HepG2 (cell line): ENCODE results near the gene PLCB1. TPM values are rescaled to one million over a fixed set of nuclear protein-coding genes. Genes with fewer than 3 reads are reported as not detected.

ENCODE experiments used
- AHR ChIP-seq: IDR thresholded peaks from 2 replicates; pipeline ENCODE4 v1.6.1; 2018; ENCODE audit warnings: missing genetic modification reagents, missing compliant biosample characterization
- ARHGAP35 ChIP-seq: sonication (generic); formaldehyde crosslinking; IDR thresholded peaks from 2 replicates; pipeline ENCODE4 v1.9.0; 2022; ENCODE audit warnings: mild to moderate bottlenecking, inconsistent platforms, moderate library complexity, missing genetic modification reagents, borderline replicate concordance
- ETS1 ChIP-seq: sonication (generic); formaldehyde crosslinking; IDR thresholded peaks from 2 replicates; pipeline ENCODE4 v1.4.0; 2020; ENCODE audit warnings: missing genetic modification reagents
- FIP1L1 ChIP-seq: fragments of 200-400 bp; formaldehyde crosslinking; IDR thresholded peaks from 2 replicates; pipeline ENCODE4 v1.6.1; 2018; ENCODE audit warnings: low read depth, mild to moderate bottlenecking, low read length, moderate library complexity, borderline replicate concordance; ENCODE audit not compliant: insufficient read depth
- FOXO4 ChIP-seq: sonication (generic); formaldehyde crosslinking; conservative IDR thresholded peaks from 2 replicates; pipeline ENCODE4 v1.8.1; 2023; ENCODE audit warnings: missing genetic modification reagents
- GATAD2A ChIP-seq: IDR thresholded peaks from 2 replicates; pipeline ENCODE4 v1.6.1; 2016
- HNRNPH1 ChIP-seq: fragments of 200-400 bp; formaldehyde crosslinking; optimal IDR thresholded peaks from 2 replicates; pipeline ENCODE3; 2017; ENCODE audit warnings: mild to moderate bottlenecking, low read depth, low read length
- KDM5B ChIP-seq: sonication (generic); formaldehyde crosslinking; IDR thresholded peaks from 2 replicates; pipeline ENCODE4 v1.4.0; 2020; ENCODE audit warnings: missing genetic modification reagents, mild to moderate bottlenecking, borderline replicate concordance
- RBFOX2 ChIP-seq: fragments of 200-400 bp; formaldehyde crosslinking; IDR thresholded peaks from 2 replicates; pipeline ENCODE4 v1.6.1; 2017; ENCODE audit warnings: low read depth, mild to moderate bottlenecking, low read length
- RFX5 ChIP-seq: IDR thresholded peaks from 2 replicates; pipeline ENCODE4 v1.6.1; 2011; ENCODE audit warnings: low read depth, low read length, improper control_type of control experiment
- SMARCE1 ChIP-seq: fragments of 450-650 bp; IDR thresholded peaks from 2 replicates; pipeline ENCODE4 v1.6.1; 2017; ENCODE audit warnings: borderline replicate concordance
- SNAPC5 ChIP-seq: sonication (generic); formaldehyde crosslinking; IDR thresholded peaks from 2 replicates; pipeline ENCODE4 v1.8.1; 2023; ENCODE audit warnings: mild to moderate bottlenecking, missing genetic modification reagents, borderline replicate concordance
- TSC22D2 ChIP-seq: sonication (generic); formaldehyde crosslinking; IDR thresholded peaks from 2 replicates; pipeline ENCODE4 v1.5.1; 2020; ENCODE audit warnings: missing genetic modification reagents, mild to moderate bottlenecking, borderline replicate concordance
- ZFP36L1 ChIP-seq: sonication (generic); formaldehyde crosslinking; IDR thresholded peaks from 2 replicates; pipeline ENCODE4 v1.8.0; 2022; ENCODE audit warnings: mild to moderate bottlenecking, missing genetic modification reagents, moderate library complexity
- ZHX2 ChIP-seq, 2 experiments: sonication (generic) in 1 of 2; formaldehyde crosslinking in 1 of 2; IDR thresholded peaks; 2 replicates each; pipeline versions ENCODE4 v1.6.1 to v1.9.0; 2014 to 2022; ENCODE audit warnings: antibody characterized with exemption in 1 of 2, borderline replicate concordance in 1 of 2, inconsistent platforms in 1 of 2, low read depth in 1 of 2, missing genetic modification reagents in 1 of 2
- ZNF33A ChIP-seq: sonication (generic); formaldehyde crosslinking; IDR thresholded peaks from 2 replicates; pipeline ENCODE4 v1.5.1; 2020; ENCODE audit warnings: missing genetic modification reagents, mild to moderate bottlenecking, moderate library complexity, borderline replicate concordance
- ZNF512 ChIP-seq: sonication (generic); formaldehyde crosslinking; IDR thresholded peaks from 2 replicates; pipeline ENCODE4 v1.4.0; 2020; ENCODE audit warnings: mild to moderate bottlenecking, missing genetic modification reagents
- ZNF83 ChIP-seq: sonication (generic); formaldehyde crosslinking; IDR thresholded peaks from 2 replicates; pipeline ENCODE4 v1.4.0; 2020; ENCODE audit warnings: missing genetic modification reagents, mild to moderate bottlenecking, borderline replicate concordance
- polyA plus RNA-seq, 8 experiments: library from polyadenylated mRNA; depleted of rRNA in 3 of 8; stranded (reverse) in 7 of 8; unstranded in 1 of 8; fragments of >200 nt; fragmentation: Illumina TruSeq in 4 of 8; extraction: Trizol in 4 of 8; gene quantifications; 2 replicates each; pipeline versions ENCODE4 v1.2.1 to v1.2.3, GENCODE V29; 2011 to 2016; ENCODE audit warnings: low read depth in 4 of 8, missing spikeins in 1 of 8, mixed read lengths in 1 of 8; ENCODE audit not compliant: insufficient read depth in 1 of 8
- total RNA-seq, 5 experiments: library from RNA; depleted of rRNA; stranded (reverse); fragments of >200 nt; fragmentation: Illumina TruSeq; extraction: Trizol; gene quantifications; 2 replicates each; pipeline ENCODE4 v1.2.3, GENCODE V29; 2016; ENCODE audit warnings: low read depth in 1 of 5

The PLCB1 gene
- total and polyA plus RNA-seq, 2 of the 13 experiments (the other 11 are each of a cell fraction or from before 2014, with no cell fraction given) = 42.4 to 55.9 TPM

- TF ChIP-seq ZNF33A (CRISPR knock-in tag) (no peak), RBFOX2 (no peak), ETS1 (CRISPR knock-in tag) (no peak), FOXO4 (CRISPR knock-in tag) (no peak), SNAPC5 (CRISPR knock-in tag) (peak; percentile 25; the same call in 1 of the 2 replicates), SMARCE1 (no peak), FIP1L1 (no peak), TSC22D2 (CRISPR knock-in tag) (peak; percentile 49; the same call in 1 of the 2 replicates), ARHGAP35 (no peak), AHR (CRISPR knock-in tag) (no peak), GATAD2A (CRISPR knock-in tag) (peak; percentile 99), ZNF83 (CRISPR knock-in tag) (no peak), ZFP36L1 (CRISPR knock-in tag) (peak; percentile 72; the same call in 1 of the 2 replicates), RFX5 (no peak), KDM5B (no peak), ZNF512 (CRISPR knock-in tag) (no peak), HNRNPH1 (no peak), ZHX2 (IDR thresholded peaks at IDR 0.05; ENCODE audit: low read depth) (no peak), ZHX2 (CRISPR knock-in tag; IDR thresholded peaks at IDR 0.05; ENCODE audit: borderline replicate concordance) (peak; percentile 50; the same call in 1 of the 2 replicates)
Observed at GRCh38 chr20:8250539-8251200, 118.6 kb downstream of the PLCB1 start (continued).
